Stimulated activated naive CD4-positive, alpha-beta T cell (primary cell): ENCODE results near the gene EXOSC1.
"Not testable (repeated sequence)": the region's sequence is repeated elsewhere in the genome, so short reads cannot be mapped to it uniquely, and the experiment has no call there.

Source experiments
- DNase-seq, 6 experiments: peaks; one replicate each; lab custom pipeline; 2025; lab: John Stamatoyannopoulos, UW

EXOSC1 gene, protein sequence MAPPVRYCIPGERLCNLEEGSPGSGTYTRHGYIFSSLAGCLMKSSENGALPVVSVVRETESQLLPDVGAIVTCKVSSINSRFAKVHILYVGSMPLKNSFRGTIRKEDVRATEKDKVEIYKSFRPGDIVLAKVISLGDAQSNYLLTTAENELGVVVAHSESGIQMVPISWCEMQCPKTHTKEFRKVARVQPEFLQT

DNA sequence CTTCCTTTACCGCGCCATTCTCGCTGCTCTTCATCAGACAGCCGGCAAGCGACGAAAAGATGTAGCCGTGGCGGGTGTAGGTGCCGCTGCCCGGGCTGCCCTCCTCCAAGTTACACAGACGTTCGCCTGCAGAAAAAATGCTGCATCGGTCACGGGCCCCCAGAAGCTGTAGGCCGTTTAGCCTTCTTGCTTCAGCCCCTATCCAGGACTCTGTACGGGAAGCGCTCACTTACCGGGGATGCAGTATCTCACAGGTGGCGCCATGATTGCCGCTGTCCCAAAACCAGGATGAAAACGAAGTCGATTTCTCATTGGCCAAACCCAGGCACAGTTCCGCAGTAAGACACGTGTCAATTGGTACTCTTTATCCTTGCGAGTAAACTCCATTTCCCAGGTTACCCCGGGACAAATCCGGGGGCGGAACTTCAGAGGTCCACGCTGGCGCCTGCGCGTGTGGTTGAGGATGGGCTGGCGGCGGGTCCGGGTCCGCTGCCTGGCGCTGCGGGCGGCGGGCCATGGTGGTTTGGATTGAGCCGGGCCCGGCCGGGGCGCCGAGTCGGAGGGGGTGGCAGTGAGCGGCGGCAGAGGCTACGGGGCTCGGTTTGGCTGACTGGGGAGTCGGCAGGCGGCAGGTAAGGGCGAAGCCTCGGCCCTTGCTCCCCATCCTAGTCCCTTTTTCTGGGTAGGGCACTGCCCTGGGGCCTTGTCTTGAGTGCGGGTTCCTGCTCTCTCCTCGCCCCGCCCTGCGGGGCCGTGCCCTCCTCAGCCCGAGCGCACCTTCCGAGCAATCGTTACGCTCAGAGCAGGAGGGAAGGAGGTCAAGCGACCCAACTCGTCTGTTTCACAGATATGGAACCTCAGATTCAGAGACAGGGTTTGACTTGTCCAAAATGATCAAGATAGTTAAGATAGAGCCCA, at the start of gene EXOSC1, which contains the start of gene ZDHHC16:
TSS of gene EXOSC1 (minus strand) at position 285 of the 918 bp plus-strand sequence. CDS start at position 264, 21 bp downstream.
TSS of gene ZDHHC16 (plus strand) at position 454 of the 918 bp plus-strand sequence. CDS start 5,501 bp downstream, outside the sequence.
- DNase-seq: peak; percentile 80 to 90 (median 86)

DNA sequence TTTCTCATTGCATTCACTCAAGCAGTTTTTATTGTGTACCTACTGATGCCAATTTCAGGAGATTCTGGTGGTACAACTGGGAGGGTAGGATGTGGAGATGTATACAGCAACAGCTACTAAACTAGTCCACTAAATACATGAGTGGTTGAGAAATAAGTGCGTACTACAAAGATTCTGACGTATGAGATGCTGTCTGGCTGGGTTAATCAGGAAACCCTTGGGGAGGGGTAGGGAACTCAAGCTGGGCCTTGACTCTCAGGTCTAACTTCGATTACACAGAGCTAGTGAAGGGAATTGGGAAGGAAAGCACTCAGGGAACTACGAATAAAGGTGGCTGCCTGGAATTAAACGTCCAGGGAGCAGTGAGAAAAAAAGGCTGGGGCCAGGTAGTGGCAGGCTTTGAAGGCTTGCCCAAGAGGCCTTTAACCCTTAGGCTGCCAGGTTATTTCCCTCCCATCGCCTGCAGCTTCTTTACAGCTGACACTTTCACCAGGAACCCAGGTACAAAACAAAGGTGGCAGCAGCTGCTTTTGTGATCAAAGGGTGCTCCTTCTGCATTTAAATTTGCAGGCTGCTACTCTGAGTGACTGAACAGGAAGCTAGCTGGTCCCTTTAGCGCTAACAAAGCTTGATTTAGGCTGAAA, 49.2 kb upstream of the EXOSC1 start:
- peak; percentile 3 to 55 (median 37) for DNase-seq

DNA sequence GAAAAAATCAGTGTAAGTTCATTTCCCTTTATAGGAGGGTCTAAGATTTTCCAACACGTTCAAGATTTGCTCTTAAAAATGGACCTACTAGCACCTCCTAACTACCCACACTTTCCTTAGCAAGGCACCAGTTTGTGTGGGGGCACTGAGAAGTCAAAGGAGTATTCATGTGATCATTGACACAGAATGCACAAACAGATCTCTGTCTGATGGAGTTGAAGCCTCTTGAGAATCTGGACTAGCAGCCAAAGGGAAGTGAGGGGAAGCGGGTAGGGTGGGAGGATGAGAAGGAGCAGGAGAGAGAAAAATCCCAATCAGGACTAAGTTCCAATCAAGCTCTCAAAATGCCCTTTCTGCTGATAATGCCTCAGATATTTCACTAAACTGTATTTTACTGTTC, 48.3 kb upstream of the EXOSC1 start:
- no peak for DNase-seq

DNA sequence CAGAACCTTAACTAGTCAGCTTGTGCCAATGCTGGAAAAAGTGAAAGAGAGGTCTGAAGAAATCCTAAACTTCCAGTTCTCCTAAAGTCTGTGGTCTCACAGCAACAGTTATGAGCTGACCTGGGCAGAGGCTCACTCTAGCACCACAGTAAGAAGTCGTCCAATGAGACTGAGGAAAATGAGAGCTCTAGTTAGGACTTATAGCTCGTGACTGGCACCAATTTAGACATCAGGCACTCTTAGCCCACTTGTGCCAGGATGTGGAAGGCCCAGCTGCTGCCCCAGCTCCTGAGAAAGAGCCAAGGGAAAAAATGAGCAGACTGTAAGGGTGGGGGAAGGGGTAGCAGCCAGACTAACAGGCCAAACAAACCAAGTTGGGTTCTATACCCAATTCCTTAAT, 44.8 kb upstream of the EXOSC1 start:
- DNase-seq: no peak

DNA sequence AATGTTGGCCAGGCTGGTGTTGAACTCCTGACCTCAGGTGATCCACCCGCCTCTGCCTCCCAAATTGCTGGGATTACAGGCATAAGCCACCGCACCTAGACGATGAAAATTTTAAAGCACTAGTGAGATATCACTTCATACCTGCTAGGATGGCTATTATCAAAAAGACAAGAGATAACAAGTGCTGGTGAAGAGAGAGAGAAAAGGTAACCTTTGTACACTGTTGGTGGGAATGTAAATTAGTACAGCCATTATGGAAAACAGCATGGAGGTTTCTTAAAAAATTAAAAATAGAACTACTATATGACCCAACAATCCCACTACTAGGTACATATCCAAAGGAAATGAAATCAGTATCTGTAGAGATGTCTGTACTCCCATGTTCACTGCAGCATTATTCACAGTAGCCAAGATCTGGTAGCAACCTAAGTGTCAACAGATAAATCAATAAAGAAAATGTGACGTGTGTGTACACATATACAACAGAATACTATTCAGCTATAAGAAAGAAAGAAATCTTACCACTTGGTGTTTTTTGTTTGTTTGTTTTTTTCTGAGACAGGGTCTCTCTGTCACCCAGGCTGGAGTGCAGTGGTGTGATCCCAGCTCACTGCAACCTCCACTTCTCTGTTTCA, 40.0 kb upstream of the EXOSC1 start:
- DNase-seq: no peak

DNA sequence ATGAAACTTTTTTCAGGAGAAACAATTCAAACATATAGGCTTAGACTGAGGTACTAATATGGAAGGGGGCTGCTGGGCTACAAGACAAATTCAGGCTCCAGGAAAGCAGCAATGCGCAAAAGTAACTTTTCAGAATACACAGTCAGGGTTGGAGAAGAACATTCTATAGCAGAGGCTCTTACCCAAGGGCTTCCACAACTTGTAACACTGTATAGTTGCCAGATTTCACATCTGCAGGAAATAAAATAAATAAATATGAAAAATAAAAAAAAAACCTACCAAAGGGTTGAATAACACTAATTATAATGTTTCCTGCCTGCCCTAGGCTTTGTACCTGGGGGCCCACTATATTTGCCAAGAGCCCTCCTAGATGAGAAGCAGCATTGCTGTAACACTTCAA, 38.1 kb upstream of the EXOSC1 start:
- DNase-seq: no peak

DNA sequence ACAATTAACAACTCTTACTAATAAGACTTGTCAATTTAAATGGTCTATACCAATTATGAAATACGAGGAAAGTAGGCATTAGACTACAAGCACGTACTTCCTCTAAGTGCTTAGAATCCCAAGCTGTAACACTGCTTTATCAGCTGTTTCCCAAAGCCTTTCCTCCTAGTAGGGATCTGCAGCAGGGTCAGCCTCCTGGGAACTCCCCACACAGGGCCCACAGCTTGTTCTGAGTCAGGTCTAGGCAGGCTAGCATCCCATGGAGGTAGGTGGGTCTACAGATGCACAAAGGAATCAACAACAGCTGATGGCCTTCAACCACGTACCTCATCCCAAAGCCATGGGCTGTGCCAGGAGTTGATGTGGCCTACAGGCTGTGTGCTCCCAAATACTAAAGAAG, 37.7 kb upstream of the EXOSC1 start:
- DNase-seq: no peak

DNA sequence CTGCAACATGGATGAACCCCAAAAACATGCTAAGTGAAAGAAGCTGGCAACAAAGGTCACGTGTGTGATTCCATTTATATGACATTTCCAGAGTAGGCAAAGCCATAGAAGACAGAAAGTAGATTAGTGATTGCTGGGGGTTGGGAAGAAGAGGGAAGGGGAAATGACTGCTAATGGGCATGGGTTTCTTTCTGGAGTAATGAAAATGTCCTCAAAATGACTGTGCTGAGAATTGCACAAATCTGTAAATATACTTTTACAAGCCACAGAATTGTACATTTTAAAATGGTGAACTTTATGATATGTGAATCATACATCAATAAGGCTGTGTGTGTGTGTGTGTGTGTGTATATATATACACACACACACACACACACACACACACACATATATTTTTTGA, 36.6 kb upstream of the EXOSC1 start:
- no peak for DNase-seq

DNA sequence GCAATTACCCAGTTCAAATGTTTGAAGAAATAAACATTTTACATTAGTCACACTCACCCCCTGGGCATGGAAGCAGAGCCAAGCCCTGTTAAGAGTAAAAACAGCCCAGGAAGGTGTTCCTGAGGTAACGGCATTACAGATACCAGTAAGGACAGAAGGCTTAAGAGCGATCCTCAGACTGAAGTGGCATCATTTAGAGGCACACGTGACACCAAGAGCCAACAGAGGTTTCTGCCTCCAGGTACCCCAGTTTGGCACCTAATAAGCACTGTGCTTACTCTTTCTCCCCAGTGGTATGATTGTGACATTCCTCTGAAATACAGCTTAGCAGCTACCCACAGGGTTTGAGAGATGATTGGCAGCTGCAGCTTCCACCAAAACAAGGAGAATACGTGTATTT, 35.3 kb upstream of the EXOSC1 start:
- DNase-seq: no peak

DNA sequence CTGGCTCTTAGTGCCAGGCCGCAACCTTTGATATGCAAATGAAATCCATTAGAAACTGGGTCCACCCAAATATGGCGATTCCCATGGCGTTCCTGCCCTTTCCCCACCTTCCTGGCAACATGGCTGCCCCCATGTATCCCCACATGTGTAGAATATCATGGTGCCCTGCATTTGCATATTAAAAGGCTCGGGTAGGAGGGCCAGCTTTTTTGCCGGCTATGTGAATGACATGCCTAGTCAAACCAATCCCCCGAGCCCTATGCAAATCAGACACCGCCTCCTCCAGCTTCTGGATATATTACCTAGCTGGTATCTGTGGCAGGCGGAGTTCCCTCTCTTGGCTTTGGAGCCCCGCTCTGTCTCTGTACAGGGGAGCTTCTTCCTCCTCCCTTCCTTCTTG, 34.1 kb upstream of the EXOSC1 start:
- no peak for DNase-seq

DNA sequence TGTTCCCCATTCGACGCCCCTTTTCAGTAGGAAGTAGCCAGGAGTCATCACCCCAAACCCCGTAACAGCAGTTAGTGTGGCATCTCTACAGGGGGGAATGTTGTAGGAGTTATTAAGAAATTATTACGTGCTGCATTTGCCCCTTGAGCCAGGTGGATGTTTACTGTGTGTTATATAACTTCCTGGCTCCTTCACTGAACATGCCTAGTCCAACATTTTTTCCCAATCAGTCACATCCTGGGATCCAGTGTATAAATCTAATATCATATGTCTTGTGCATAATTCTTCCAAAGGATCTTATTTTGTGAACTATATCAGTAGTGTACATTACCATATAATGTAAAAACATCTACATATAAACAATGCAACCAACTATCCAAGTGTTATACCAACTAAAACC, 33.6 kb upstream of the EXOSC1 start:
- DNase-seq: not testable (repeated sequence)

DNA sequence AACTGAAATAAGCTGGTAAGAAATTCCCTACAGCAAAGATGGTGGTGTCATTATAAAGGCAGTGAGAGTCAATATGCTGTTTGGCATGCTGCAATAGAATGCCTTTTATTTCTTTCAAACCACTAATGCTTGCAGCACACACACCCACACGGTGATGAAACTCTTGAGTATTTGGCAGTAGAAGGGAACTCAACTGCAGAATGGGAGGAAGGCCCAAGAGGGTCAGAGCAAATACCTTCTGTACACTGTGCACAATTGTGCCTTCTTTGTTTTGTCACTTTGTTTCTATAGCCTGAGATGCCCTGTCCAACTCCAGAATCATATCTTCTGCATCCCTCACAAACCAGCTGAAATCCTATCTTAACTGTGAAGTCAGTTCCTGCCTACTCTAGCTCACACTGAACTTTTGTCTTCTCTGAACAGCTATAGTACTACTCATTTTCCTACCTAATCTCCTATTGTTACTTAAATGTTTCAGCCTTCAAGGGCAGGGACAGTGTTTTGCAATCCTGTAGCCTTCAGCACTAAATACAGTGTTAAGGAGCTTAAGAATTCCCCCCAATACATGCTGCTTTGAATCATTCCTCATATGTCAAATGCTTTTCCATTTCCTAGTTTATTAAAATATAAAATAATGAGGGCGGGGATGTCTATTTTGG, 30.3 kb upstream of the EXOSC1 start:
- DNase-seq: no peak

DNA sequence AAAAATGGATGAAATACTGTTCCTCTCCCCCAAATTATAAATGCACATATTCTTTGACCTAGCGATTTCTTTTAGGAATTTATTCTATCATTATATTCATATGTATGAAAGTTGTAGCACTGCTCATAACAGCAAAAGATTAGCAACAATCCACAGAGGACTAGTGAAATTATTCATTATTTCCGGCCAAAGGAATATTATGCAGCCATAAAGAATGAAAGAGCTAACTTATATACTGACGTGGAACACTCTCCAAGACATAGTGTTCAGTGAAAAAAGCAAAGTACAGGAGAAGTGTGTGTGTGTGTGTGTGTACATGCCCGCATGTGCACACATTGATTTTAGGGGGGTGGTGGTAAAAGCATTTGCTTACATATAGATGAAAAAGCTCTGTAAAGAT, 29.1 kb upstream of the EXOSC1 start:
- no peak for DNase-seq

DNA sequence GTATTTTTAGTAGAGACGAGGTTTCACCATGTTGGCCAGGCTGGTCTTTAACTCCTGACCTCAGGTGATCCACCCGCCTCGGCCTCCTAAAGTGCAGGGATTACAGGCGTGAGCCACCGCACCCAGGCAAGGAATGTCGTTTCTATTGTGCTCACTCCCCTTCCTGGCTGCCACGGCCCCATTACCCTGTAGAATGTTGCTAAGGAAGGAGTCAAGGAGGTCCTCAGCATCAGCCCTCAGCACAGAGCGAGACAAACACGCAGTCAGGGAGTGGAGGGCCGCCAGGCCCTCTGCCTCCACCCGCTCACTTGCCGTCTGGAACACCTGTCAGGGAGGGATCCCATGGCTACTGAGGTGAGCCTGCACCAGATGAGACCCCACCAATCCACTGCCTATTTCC, 23.0 kb upstream of the EXOSC1 start:
- DNase-seq: not testable (repeated sequence)

DNA sequence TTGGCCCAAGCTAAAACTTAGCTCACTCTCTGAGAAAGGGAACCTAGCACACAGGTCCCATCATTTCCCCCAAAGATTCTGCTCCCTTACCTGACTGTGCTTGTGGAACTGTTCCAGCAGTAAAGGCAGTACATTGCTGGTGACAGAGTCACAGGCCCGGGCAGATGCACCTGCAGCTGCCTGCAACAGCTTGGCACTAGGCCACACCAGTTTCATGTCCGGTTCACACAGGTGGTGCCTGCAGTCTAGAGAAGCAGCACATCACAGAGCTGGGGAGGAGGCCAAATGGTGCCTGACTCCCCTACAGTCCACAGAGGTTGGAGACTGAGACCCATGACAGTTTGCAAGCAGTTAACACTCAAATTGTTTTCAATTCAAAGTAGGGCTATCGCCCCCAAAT, 22.4 kb upstream of the EXOSC1 start:
- DNase-seq: no peak

DNA sequence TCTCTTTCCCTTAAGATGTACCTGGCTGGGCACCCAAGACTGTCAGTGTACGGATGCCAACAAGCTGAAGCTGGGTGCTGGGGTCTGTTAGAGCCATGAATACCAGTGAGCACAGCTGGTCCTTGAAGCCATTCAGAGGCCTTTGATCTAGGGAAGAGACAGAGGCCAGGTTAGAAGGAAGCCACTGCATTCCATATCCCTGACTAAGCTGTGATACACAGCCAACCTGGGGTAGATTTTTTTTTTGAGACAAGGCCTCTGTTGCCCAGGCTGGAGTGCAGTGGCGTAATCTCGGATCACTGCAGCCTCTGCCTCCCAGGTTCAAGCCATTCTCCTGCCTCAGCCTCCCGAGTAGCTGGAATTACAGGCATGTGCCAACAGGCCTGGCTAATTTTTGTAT, 20.9 kb upstream of the EXOSC1 start:
- DNase-seq: no peak

DNA sequence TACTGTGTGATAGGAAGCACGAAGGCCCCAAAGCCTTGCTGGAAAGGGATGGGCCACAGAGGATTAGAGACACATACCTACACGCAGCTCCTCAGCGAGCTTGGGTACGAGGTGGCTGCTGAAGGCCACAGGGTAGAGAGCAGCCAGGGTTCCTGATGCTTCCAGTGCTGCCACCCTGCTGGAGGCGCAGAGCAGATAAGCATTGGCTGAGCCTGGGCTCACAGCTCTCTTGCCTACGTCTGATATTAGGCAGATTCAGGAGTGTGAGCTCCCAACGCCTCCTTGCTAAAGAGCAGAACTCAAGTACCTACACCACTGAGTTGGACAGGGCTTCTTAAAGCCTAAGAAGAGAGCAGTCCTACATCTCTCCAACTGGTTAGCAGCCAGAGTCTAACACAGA, 20.2 kb upstream of the EXOSC1 start:
- DNase-seq: no peak

DNA sequence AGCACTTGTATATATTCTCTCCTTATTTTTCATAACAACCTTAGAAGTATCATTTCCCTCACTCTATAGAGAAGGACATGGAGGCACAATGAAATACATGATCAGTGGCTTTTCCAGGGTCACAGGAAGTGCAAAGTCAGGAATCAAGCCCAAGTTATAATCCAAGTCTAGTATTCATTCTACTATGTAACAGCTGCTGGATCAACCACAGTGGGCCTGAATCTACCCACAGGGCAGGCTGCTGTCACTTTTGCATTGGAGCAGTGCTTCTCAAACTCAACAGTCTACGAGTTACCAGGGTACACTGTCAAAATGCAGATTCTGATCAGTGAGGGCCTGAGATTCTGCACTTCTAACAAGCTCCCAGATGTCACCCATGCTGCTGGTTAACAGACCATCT, 18.4 kb upstream of the EXOSC1 start:
- no peak for DNase-seq

DNA sequence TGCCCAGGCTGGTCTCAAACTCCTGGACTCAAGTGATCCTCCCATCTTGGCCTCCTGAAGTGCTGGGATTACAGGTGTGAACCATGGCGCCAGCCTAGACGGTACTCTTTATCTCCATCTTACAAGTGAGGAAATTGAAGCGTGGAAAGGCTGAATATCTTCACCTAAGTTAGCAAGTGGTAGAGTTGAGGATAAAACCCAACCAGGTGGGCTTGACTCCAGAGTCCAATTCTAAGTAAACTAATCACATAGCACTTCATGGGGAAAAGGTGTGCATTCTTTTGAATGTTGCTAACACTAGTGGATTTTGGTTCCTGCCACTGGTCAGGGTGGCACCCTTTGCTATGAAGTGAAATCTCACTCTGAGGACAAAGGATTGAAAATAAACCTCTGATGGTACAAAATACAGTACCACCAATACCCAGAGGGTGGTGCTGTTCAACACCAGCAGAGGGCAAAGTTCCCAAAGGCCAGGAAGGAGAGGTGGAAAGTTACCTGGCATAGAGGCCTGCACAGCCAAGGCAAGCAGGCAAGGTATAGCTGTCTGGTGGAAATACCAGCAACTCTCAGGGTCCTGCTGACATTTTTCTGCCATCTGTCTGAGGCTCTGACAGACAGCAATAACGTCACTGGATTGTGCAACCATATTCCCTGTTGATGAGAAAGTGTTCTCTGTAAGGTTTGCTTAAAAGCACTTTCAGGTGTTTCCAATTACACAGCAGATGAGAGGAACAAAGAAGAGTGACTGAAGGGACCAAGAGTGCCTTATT, 17.7 kb upstream of the EXOSC1 start:
- peak; percentile 11 to 50 (median 24) for DNase-seq

DNA sequence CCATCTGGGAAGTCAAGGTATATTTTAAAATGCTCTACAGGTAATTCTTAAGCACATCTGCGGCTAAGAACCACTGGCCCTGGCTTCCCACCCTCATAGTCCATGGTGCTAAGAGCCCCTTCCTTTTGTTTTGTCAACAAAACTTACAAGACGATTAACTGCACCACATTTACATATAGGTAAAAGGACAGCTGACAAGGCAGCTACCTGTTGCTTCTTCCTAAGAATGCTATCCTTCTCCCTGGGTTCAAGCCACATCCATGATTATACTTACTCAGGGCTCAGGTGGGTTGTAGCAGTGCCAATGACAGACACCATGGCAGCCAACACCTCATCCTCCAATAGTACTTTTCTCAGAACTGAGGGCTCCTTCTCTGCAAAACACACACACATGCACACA, 16.5 kb upstream of the EXOSC1 start:
- DNase-seq: no peak

DNA sequence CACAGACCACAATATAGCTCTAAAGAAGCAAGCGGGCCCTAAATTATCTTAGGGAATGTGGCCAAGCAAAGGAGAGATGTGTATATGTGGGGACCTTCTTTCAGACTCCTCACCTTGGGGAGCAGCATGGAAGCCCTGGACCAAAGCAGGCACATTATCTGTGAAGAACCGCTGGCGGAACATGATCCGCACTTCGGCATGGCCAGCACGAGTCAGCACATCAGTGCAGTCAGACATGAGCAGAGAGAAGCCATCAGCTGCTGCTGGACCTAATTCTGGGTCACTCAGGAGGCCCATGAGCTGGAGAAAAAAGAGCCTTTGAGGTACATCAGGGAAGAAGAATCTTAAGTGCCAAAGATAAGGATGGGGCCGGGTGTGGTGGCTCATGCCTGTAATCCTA, 14.1 kb upstream of the EXOSC1 start:
- no peak for DNase-seq
